Measurements from ENCODE around the gene BNC2.

BNC2 gene

GRCh38 chr9:16615451-16615850, 255.0 kb downstream of the BNC2 start:
- Mint-ChIP-seq H3K27ac (no peak overlapping the region), H3K36me3 (ENCODE audit: low read depth) (no peaks in the 10 kb centered on the region), H3K27me3 (ENCODE audit: low read depth, poor library complexity) (peaks cover 2% of the 10 kb centered on the region), H3K4me3 (no peak overlapping the region), H3K9me3 (no peaks in the 10 kb centered on the region), H3K4me1 (peaks cover 64% of the 10 kb centered on the region)
- DNase-seq: no peak
- no peak for TF ChIP-seq CTCF (IDR thresholded peaks at IDR 0.05)

GRCh38 chr9:16613605-16614004, 256.9 kb downstream of the BNC2 start:
- Mint-ChIP-seq H3K27me3 (ENCODE audit: low read depth, poor library complexity) (peaks cover 10% of the 10 kb centered on the region), H3K4me1 (peaks cover 51% of the 10 kb centered on the region), H3K36me3 (ENCODE audit: low read depth) (no peaks in the 10 kb centered on the region), H3K4me3 (no peak overlapping the region), H3K27ac (no peak overlapping the region), H3K9me3 (no peaks in the 10 kb centered on the region)
- DNase-seq: no peak
- TF ChIP-seq CTCF (IDR thresholded peaks at IDR 0.05): no peak

GRCh38 chr9:16613051-16613450, 257.4 kb downstream of the BNC2 start:
- Mint-ChIP-seq H3K4me3 (no peak overlapping the region), H3K4me1 (peaks cover 49% of the 10 kb centered on the region), H3K9me3 (no peaks in the 10 kb centered on the region), H3K27ac (peak overlapping the region; percentile 13), H3K36me3 (ENCODE audit: low read depth) (no peaks in the 10 kb centered on the region), H3K27me3 (ENCODE audit: low read depth, poor library complexity) (peaks cover 10% of the 10 kb centered on the region)
- TF ChIP-seq CTCF (IDR thresholded peaks at IDR 0.05): no peak
- DNase-seq: no peak

DNA sequence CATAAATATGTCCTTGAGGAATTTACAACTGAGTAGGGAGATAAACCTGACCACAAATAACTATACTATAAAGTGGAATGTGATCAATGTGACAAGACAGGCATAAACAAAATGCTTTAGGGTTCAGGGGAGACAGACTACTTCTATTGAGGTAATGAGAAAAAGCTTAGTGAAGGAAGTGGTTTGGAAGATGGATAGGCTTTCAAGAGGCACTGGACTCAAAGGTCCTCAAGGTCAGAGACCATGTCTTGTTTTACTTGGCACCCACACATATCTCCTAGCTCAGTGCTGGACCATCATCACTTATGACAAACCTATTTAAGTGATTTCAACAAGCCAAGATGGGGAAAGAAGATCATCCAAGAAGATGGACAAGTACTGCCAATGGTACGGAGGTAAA, 257.8 kb downstream of the BNC2 start:
- Mint-ChIP-seq H3K9me3 (no peaks in the 10 kb centered on the region), H3K36me3 (ENCODE audit: low read depth) (no peaks in the 10 kb centered on the region), H3K4me3 (no peak overlapping the region), H3K27ac (peak overlapping the region; percentile 13), H3K4me1 (peaks cover 52% of the 10 kb centered on the region), H3K27me3 (ENCODE audit: low read depth, poor library complexity) (peaks cover 10% of the 10 kb centered on the region)
- no peak for TF ChIP-seq CTCF (IDR thresholded peaks at IDR 0.05)
- DNase-seq: no peak

DNA sequence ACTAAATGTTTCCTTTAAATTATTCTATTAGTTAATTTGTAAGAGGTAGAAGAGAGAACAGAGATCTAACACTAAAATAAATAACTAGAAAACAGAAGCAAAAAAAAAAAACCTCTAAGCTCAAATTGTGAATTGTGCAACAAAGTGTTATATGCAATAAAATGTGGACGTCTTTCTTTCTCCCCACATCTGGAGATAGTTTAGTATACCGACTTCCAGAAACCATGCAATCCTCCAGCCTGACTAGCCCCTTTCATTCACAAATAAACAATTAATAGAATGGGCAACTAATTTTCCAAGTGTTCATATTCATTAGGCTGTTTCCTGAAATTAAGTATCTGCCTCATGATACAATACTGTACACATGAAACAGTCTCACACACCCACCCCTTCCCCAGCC, 258.5 kb downstream of the BNC2 start:
- H3K4me3 Mint-ChIP-seq: no peak overlapping the region
- peaks cover 49% of the 10 kb centered on the region for H3K4me1 Mint-ChIP-seq
- no peaks in the 10 kb centered on the region for H3K36me3 Mint-ChIP-seq (ENCODE audit: low read depth)
- no peaks in the 10 kb centered on the region for H3K9me3 Mint-ChIP-seq
- peaks cover 10% of the 10 kb centered on the region for H3K27me3 Mint-ChIP-seq (ENCODE audit: low read depth, poor library complexity)
- no peak for TF ChIP-seq CTCF (IDR thresholded peaks at IDR 0.05)
- no peak overlapping the region for H3K27ac Mint-ChIP-seq
- no peak for DNase-seq

DNA sequence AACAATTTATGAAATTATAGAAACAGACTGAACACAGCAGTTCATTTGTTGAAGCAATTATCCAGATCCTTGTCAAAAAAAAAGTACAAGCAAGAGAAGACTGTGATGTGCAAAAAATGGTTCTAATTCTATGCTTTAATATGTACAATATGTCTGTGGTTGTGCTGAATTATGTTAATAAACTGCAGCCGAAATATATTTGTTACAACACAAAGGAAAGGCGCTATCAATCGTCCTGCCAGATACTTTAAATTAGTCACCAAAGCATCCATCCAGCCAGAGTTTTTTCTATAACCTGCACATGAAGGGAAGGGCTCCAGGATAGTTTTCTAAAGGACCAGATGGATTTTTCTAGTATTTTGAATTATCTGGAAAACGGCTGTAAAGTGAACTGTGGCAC, 259.5 kb downstream of the BNC2 start:
- H3K4me3 Mint-ChIP-seq: no peak overlapping the region
- H3K9me3 Mint-ChIP-seq: no peaks in the 10 kb centered on the region
- no peak for DNase-seq
- peaks cover 48% of the 10 kb centered on the region for H3K4me1 Mint-ChIP-seq
- H3K27ac Mint-ChIP-seq: no peak overlapping the region
- TF ChIP-seq CTCF (IDR thresholded peaks at IDR 0.05): no peak
- H3K27me3 Mint-ChIP-seq (ENCODE audit: low read depth, poor library complexity): peaks cover 10% of the 10 kb centered on the region
- no peaks in the 10 kb centered on the region for H3K36me3 Mint-ChIP-seq (ENCODE audit: low read depth)
